Measurements from ENCODE around the gene HAS3. TPM values are rescaled to one million over a fixed set of nuclear protein-coding genes. Genes with fewer than 3 reads are reported as not detected.

The HAS3 gene
- total RNA-seq, 1 experiment from 2014 or later: 100 TPM

DNA sequence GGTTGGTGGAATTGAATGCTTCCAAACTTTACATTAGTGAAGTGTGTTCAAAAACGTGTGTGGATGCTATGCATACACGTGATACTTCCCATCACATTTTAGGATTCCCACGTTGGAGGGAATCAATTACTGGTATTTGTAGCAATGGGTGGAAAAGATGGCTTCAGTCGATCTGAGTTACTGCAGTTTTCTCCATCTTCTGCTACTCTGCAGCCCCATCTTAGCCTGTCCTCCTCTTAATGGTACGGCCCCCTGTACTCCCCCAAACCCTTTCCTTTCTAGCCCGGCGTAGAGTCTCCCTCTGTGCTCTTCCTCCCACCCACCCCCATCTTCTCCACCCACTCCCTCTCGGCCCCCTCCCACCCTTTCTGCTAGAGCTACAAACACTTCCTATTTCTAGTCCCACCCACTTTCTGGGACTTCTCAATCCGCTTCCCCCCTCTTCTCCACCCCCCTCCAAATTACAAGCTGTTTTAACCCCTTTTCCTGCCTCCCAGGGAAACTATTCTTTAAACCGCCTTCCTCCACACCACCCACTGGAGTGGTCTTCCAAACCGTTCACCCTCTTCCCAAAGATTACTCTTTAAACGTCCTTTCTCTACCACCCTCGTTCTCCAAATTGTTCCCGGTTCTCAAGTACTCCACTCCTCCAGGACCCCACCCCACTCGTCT is 25.9 kb downstream of the HAS3 start:
- no peak for TF ChIP-seq CTCF (conservative IDR thresholded peaks at IDR 0.05)

More for the DNA sequence above, 25.9 kb downstream of the HAS3 start:
- Histone ChIP-seq H2BK20ac (ENCODE audit: low read depth, low read length, poor library complexity, severe bottlenecking) (no peak overlapping the region), H3K9me3 (ENCODE audit: control insufficient read depth, low read depth, low read length) (no peaks in the 10 kb centered on the region), H2BK12ac (ENCODE audit: insufficient read length, low read depth, low read length) (no peak overlapping the region), H2BK5ac (ENCODE audit: insufficient read length, low read length) (peak overlapping the region; percentile 65), H3K18ac (ENCODE audit: insufficient read length, low read depth, low read length) (peak overlapping the region; percentile 98), H3K9ac (ENCODE audit: extremely low read depth, insufficient read length, low read length) (peak overlapping the region; percentile 96), H4K5ac (ENCODE audit: insufficient read length, low read depth, low read length) (peak overlapping the region; percentile 96), H4K91ac (ENCODE audit: insufficient read length, low read depth, low read length) (no peak overlapping the region), H3K79me2 (ENCODE audit: insufficient read depth, low read length) (peaks cover 35% of the 10 kb centered on the region), H4K20me1 (ENCODE audit: control insufficient read depth, insufficient read depth, insufficient read length) (peaks cover under 1% of the 10 kb centered on the region), H3T11ph (ENCODE audit: low read length) (no peak overlapping the region), H3K23me2 (ENCODE audit: insufficient read length, low read depth, low read length, poor library complexity, severe bottlenecking) (peaks cover 12% of the 10 kb centered on the region), H3K56ac (ENCODE audit: insufficient read length, low read depth, low read length) (peak overlapping the region; percentile 89), H2BK120ac (ENCODE audit: low read depth, low read length, poor library complexity, severe bottlenecking) (peak overlapping the region; percentile 99), H3K79me1 (ENCODE audit: insufficient read depth, low read depth, low read length, poor library complexity, severe bottlenecking) (peaks cover 3% of the 10 kb centered on the region), H3K14ac (ENCODE audit: insufficient read depth, low read length) (peak overlapping the region; percentile 97; the same call in 1 of the 2 replicates), H3K4ac (ENCODE audit: low read depth, low read length) (no peak overlapping the region; the same call in 1 of the 2 replicates), H3K27ac (ENCODE audit: insufficient read length, low read depth, low read length) (peak overlapping the region; percentile 93), H4K8ac (replicated peaks; ENCODE audit: insufficient read length, low read depth, low read length) (peak overlapping the region; percentile 81), H3K23ac (ENCODE audit: insufficient read length, low read depth, low read length) (no peak overlapping the region), H2AK5ac (ENCODE audit: insufficient read length, low read length) (no peak overlapping the region), H3K27me3 (ENCODE audit: insufficient read depth, low read length) (no peaks in the 10 kb centered on the region), H3K4me2 (ENCODE audit: insufficient read depth, insufficient read length, low read length) (peak overlapping the region; percentile 70), H2BK15ac (ENCODE audit: low read depth, low read length) (no peak overlapping the region), H2AFZ (ENCODE audit: low read length) (peak overlapping the region; percentile 33), H3K4me1 (ENCODE audit: insufficient read depth, low read length) (peaks cover 2% of the 10 kb centered on the region; the same call in 1 of the 2 replicates)
- H3K27me3 Mint-ChIP-seq (ENCODE audit: low read depth): no peaks in the 10 kb centered on the region
- peak overlapping the region; percentile 99 for H3K4me3 Mint-ChIP-seq
- peak; percentile 46 for DNase-seq
- H3K4me1 Mint-ChIP-seq: peaks cover 24 to 33% of the 10 kb centered on the region in 2 experiments
- no CpG with 5 or more reads among the region's 15 CpGs for WGBS (ENCODE audit: extremely low coverage, insufficient read length, low lambda C conversion rate)
- peaks cover 8 to 55% (median 30%) of the 10 kb centered on the region in 3 experiments; a peak in 6 of 7 replicates for H3K36me3 Mint-ChIP-seq (ENCODE audit: insufficient read depth in 1 of 3, low read depth in 3 of 3)
- H3K9me3 Mint-ChIP-seq: no peaks in the 10 kb centered on the region
- H3K27ac Mint-ChIP-seq: peak overlapping the region; percentile 96 to 100 (median 98)

Measured in H9 (cell line).